Liver (tissue), 9 donors: Measurements from ENCODE around the gene ADAMTS7. TPM values are rescaled to one million over a fixed set of nuclear protein-coding genes. Genes with fewer than 3 reads are reported as not detected.

Source experiments
- DNase-seq: peaks from one replicate; pipeline ENCODE4 v3.0.0-alpha.2; 2017; ENCODE audit warnings: low spot score
- H3K27ac ChIP-seq, 2 donors: one replicate each; pipeline ENCODE4 v1.7.0; 2013; ENCODE audit warnings: inconsistent platforms in 2 of 2, low read length in 2 of 2, control low read depth in 1 of 2, low read depth in 1 of 2, mild to moderate bottlenecking in 1 of 2
- H3K27me3 ChIP-seq, 4 donors: one replicate each; pipeline versions ENCODE4 v1.6.1 to v1.7.0; 2013; ENCODE audit warnings: low read length in 3 of 4, inconsistent platforms in 1 of 4, mild to moderate bottlenecking in 1 of 4, moderate library complexity in 1 of 4; ENCODE audit not compliant: control insufficient read depth in 4 of 4, insufficient read depth in 4 of 4
- H3K36me3 ChIP-seq, 4 donors: one replicate each; pipeline versions ENCODE4 v1.6.1 to v1.7.0; 2013; ENCODE audit warnings: low read length in 3 of 4, mild to moderate bottlenecking in 3 of 4, low read depth in 1 of 4, moderate library complexity in 1 of 4; ENCODE audit not compliant: control insufficient read depth in 4 of 4, insufficient read depth in 3 of 4
- H3K4me1 ChIP-seq, 4 donors: one replicate each; pipeline versions ENCODE4 v1.6.1 to v1.7.0; 2013; ENCODE audit warnings: low read length in 3 of 4, mild to moderate bottlenecking in 3 of 4, moderate library complexity in 1 of 4; ENCODE audit not compliant: control insufficient read depth in 4 of 4, insufficient read depth in 4 of 4
- H3K4me3 ChIP-seq, 3 donors: one replicate each; pipeline versions ENCODE4 v1.6.1 to v1.7.0; 2013; ENCODE audit warnings: low read length in 3 of 3, control low read depth in 1 of 3, low read depth in 1 of 3, mild to moderate bottlenecking in 1 of 3
- H3K9ac ChIP-seq, 2 donors: one replicate each; pipeline ENCODE4 v1.7.0; 2013; ENCODE audit warnings: low read length in 2 of 2, mild to moderate bottlenecking in 2 of 2, moderate library complexity in 2 of 2, control low read depth in 1 of 2, low read depth in 1 of 2
- H3K9me3 ChIP-seq, 4 donors: one replicate each; pipeline versions ENCODE4 v1.6.1 to v1.7.0; 2013; ENCODE audit warnings: low read length in 3 of 4; ENCODE audit not compliant: control insufficient read depth in 4 of 4
- CTCF ChIP-seq: fragments of 150-350 bp; IDR thresholded peaks from 2 replicates; pipeline ENCODE4 v1.5.1; 2017; ENCODE audit warnings: improper control_type of control experiment, low read depth, low read length; ENCODE audit not compliant: missing input control
- EGR1 ChIP-seq, 2 donors: IDR thresholded peaks; 2 replicates each; pipeline ENCODE4 v1.6.1; 2016 to 2018; ENCODE audit warnings: antibody characterized with exemption in 2 of 2, low read depth in 2 of 2
- FOXA1 ChIP-seq: IDR thresholded peaks from 2 replicates; pipeline ENCODE4 v1.6.1; 2016; ENCODE audit warnings: antibody characterized with exemption
- FOXA2 ChIP-seq: IDR thresholded peaks from 2 replicates; pipeline ENCODE4 v1.6.1; 2016; ENCODE audit warnings: antibody characterized with exemption
- GABPA ChIP-seq, 2 donors: IDR thresholded peaks in 1 of 2; conservative IDR thresholded peaks in 1 of 2; 2 replicates each; pipeline ENCODE4 v1.6.1; 2016; ENCODE audit warnings: antibody characterized with exemption in 2 of 2, mild to moderate bottlenecking in 1 of 2, moderate library complexity in 1 of 2
- HNF4A ChIP-seq, 2 donors: conservative IDR thresholded peaks; 2 replicates each; pipeline ENCODE4 v1.6.1; 2016; ENCODE audit warnings: antibody characterized with exemption in 2 of 2, mild to moderate bottlenecking in 2 of 2
- HNF4G ChIP-seq: IDR thresholded peaks from 2 replicates; pipeline ENCODE4 v1.6.1; 2016; ENCODE audit warnings: antibody characterized with exemption
- JUND ChIP-seq, 2 donors: IDR thresholded peaks; 2 replicates each; pipeline ENCODE4 v1.6.1; 2016; ENCODE audit warnings: antibody characterized with exemption in 2 of 2
- NR2F2 ChIP-seq: IDR thresholded peaks from 2 replicates; pipeline ENCODE4 v1.6.1; 2016; ENCODE audit warnings: antibody characterized with exemption
- RAD21 ChIP-seq, 2 donors: IDR thresholded peaks; 2 replicates each; pipeline ENCODE4 v1.6.1; 2016; ENCODE audit warnings: antibody characterized with exemption in 2 of 2, mild to moderate bottlenecking in 2 of 2
- REST ChIP-seq: IDR thresholded peaks from 2 replicates; pipeline ENCODE4 v1.6.1; 2016; ENCODE audit warnings: antibody characterized with exemption, mild to moderate bottlenecking
- SP1 ChIP-seq: IDR thresholded peaks from 2 replicates; pipeline ENCODE4 v1.6.1; 2018; ENCODE audit warnings: antibody characterized with exemption, mild to moderate bottlenecking
- YY1 ChIP-seq: IDR thresholded peaks from 2 replicates; pipeline ENCODE4 v1.6.1; 2016; ENCODE audit warnings: antibody characterized with exemption, mild to moderate bottlenecking
- WGBS: extraction: QIAGEN DNeasy Blood & Tissue Kit; methylation state at CpG from one replicate; pipeline ENCODE4 v1.1.7; 2013; 5-methylcytosine and 5-hydroxymethylcytosine counted together
- polyA plus RNA-seq, 2 donors: library from polyadenylated mRNA; stranded (reverse) in 1 of 2; unstranded in 1 of 2; fragments of 200-250 nt in 1 of 2; fragments of >200 nt in 1 of 2; fragmentation: Nextera tagmentation in 1 of 2; extraction: Ambion mirVana in 1 of 2; gene quantifications; one replicate each; pipeline versions ENCODE4 v1.2.1 to v1.2.3, GENCODE V29; 2013 to 2015
- total RNA-seq, 2 donors: library from RNA; depleted of rRNA; stranded (reverse); fragments of >200 nt; gene quantifications; one replicate each; pipeline ENCODE4 v1.2.3, GENCODE V29; 2014
- TF ChIP-seq, protein P1 (sequence below): IDR thresholded peaks from 2 replicates; pipeline ENCODE4 v1.6.1; 2016; ENCODE audit warnings: antibody characterized with exemption
- TF ChIP-seq, protein P2 (sequence below): IDR thresholded peaks from 2 replicates; pipeline ENCODE4 v1.6.1; 2016; ENCODE audit warnings: antibody characterized with exemption
- donor health status: healthy.
- donor health status: healthy.
- donor health status: healthy.
- donor health status: healthy.
- donor health status: healthy.

The ADAMTS7 gene
- total and polyA plus RNA-seq, 4 donors: 0.13 to 2.4 (median 1.3) TPM

DNA sequence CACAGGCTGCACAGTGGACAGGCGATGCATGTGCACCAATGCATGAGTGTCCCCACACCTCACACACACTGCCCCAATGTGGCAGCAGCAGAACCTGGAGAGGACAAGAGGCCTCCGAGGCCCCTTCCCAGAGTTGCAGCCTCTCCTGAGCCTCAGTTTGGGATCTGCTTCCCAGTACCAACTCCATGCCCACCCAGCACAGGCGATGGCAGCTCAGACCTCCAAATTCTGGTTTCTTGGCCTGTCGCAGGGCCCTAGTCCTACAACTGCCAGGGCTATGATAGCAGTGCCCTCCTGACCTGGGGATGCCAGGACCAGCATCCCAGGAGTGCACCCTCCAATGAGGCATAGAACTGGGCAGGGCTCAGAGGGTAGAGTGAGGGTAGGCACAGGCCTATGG lies 19.9 kb downstream of the ADAMTS7 start:
- WGBS: 75% methylated on average over 4 of the region's 4 CpGs
- Histone ChIP-seq H3K9me3 (no peaks in the 10 kb centered on the region), H3K4me1 (no peaks in the 10 kb centered on the region), H3K9ac (no peak overlapping the region), H3K27ac (no peak overlapping the region), H3K36me3 (peaks cover 0 to 1% (median 0%) of the 10 kb centered on the region in 4 donors), H3K27me3 (no peaks in the 10 kb centered on the region), H3K4me3 (no peak overlapping the region)
- TF ChIP-seq YY1 (no peak), HNF4G (no peak), FOXA2 (no peak), REST (no peak), RAD21 (IDR thresholded peaks at IDR 0.05) (no peak)
- TF ChIP-seq, protein P1, sequence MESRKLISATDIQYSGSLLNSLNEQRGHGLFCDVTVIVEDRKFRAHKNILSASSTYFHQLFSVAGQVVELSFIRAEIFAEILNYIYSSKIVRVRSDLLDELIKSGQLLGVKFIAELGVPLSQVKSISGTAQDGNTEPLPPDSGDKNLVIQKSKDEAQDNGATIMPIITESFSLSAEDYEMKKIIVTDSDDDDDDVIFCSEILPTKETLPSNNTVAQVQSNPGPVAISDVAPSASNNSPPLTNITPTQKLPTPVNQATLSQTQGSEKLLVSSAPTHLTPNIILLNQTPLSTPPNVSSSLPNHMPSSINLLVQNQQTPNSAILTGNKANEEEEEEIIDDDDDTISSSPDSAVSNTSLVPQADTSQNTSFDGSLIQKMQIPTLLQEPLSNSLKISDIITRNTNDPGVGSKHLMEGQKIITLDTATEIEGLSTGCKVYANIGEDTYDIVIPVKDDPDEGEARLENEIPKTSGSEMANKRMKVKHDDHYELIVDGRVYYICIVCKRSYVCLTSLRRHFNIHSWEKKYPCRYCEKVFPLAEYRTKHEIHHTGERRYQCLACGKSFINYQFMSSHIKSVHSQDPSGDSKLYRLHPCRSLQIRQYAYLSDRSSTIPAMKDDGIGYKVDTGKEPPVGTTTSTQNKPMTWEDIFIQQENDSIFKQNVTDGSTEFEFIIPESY: no peak
- DNase-seq: no peak

- H3K36me3 ChIP-seq: peaks cover 0 to 1% (median 0%) of the 10 kb centered on the region in 4 donors
- H3K27ac ChIP-seq: no peak overlapping the region
- no peaks in the 10 kb centered on the region for H3K27me3 ChIP-seq
- no peak for DNase-seq
- H3K9me3 ChIP-seq: no peaks in the 10 kb centered on the region
- TF ChIP-seq CTCF (no peak), SP1 (no peak), NR2F2 (no peak), FOXA1 (no peak), RAD21 (IDR thresholded peaks at IDR 0.05) (no peak), HNF4A (conservative IDR thresholded peaks at IDR 0.05) (no peak), GABPA (IDR thresholded peaks at IDR 0.05 in 1 of 2, conservative IDR thresholded peaks at IDR 0.05 in 1 of 2) (no peak), YY1 (no peak), EGR1 (IDR thresholded peaks at IDR 0.05; ENCODE audit: low read depth in 2 of 2) (no peak), FOXA2 (no peak), HNF4G (no peak), JUND (IDR thresholded peaks at IDR 0.05) (no peak)
- TF ChIP-seq, protein P2, sequence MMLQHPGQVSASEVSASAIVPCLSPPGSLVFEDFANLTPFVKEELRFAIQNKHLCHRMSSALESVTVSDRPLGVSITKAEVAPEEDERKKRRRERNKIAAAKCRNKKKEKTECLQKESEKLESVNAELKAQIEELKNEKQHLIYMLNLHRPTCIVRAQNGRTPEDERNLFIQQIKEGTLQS: no peak
- no peak overlapping the region for H3K9ac ChIP-seq
- WGBS: 75% methylated on average over 4 of the region's 4 CpGs
- no peaks in the 10 kb centered on the region for H3K4me1 ChIP-seq
- H3K4me3 ChIP-seq: no peak overlapping the region
Measured at GRCh38 chr15:78790027-78790426, 21.2 kb downstream of the ADAMTS7 start.
